Astrocyte of the cerebellum (primary cell): ENCODE data around the gene OSBPL10.

ENCODE experiments used
- DNase-seq: peaks from one replicate; pipeline ENCODE4 v3.0.0-alpha.2; 2011; ENCODE audit warnings: low read depth
- H3K4me3 ChIP-seq: 2 replicates; pipeline ENCODE4 v1.5.1; 2011; ENCODE audit warnings: mild to moderate bottlenecking, low read depth, low read length, moderate library complexity
- in situ Hi-C: cut with HindIII; loops from 2 replicates; pipeline ENCODE4 v1.10.0; 2017; ENCODE audit warnings: low sequenced_read_pairs
- TF ChIP-seq, protein P1 (sequence below): IDR thresholded peaks from 2 replicates; pipeline ENCODE4 v1.5.1; 2012; ENCODE audit warnings: low read length, low read depth, moderate library complexity, mild to moderate bottlenecking; ENCODE audit errors: missing control alignments

The OSBPL10 gene

DNA sequence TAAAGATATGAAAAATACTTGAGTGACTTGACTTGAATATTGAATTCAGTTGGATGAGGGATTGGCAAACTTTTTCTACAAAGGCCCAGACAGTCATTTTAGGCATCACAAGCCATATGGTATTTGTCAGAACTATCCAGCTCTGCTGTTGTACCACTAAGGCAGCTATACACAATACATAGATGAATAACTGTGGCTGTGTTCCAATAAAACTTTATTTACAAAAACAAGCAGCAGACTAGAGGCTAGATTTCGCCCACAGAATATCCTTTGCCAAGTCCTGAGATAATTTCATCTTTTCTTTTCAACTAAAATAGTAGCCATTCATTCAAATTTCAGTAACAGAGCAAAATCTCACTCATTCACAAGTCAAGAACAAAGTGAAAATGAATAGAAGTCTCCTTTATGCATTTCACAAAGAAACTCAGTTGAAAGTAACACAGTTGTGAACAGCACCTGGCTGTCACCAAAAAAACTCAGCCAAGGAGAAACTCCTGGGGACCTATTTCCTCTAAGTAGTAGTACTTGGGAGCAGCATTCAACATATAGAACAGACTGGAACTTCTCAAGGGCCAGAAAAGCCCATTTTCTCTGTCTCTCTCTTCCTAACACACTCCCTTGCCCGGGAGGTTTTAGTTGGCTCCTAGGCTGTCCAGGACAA lies 56.3 kb downstream of the OSBPL10 start:
- no peak for DNase-seq
- in situ Hi-C loops, result no loop called here
- TF ChIP-seq, protein P1, sequence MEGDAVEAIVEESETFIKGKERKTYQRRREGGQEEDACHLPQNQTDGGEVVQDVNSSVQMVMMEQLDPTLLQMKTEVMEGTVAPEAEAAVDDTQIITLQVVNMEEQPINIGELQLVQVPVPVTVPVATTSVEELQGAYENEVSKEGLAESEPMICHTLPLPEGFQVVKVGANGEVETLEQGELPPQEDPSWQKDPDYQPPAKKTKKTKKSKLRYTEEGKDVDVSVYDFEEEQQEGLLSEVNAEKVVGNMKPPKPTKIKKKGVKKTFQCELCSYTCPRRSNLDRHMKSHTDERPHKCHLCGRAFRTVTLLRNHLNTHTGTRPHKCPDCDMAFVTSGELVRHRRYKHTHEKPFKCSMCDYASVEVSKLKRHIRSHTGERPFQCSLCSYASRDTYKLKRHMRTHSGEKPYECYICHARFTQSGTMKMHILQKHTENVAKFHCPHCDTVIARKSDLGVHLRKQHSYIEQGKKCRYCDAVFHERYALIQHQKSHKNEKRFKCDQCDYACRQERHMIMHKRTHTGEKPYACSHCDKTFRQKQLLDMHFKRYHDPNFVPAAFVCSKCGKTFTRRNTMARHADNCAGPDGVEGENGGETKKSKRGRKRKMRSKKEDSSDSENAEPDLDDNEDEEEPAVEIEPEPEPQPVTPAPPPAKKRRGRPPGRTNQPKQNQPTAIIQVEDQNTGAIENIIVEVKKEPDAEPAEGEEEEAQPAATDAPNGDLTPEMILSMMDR, result no peak

DNA sequence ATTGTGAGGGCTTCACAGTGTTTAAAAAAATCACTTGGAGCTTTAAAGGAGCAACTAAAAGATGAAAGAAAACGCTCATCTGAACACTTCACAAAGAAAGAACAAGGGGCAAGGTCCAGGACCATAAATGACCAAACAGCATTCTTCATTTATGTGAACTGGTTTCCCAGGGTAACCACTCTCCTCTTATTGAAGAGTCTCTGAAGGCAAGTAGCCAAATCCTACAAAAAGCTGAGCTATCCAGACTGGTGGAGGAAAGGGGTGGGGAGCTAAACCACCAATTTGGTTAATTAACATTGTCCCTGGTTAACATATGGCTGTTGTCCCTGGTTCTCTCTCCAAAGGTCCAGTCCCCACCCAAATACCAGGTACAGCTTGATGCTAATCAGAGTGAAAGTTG lies 58.1 kb downstream of the OSBPL10 start:
- TF ChIP-seq, protein P1, result no peak
- no peak for DNase-seq
- in situ Hi-C loops, result no loop called here
- no peak overlapping the region for H3K4me3 ChIP-seq

More for the DNA sequence above, 56.3 kb downstream of the OSBPL10 start:
- no peak overlapping the region for H3K4me3 ChIP-seq

DNA sequence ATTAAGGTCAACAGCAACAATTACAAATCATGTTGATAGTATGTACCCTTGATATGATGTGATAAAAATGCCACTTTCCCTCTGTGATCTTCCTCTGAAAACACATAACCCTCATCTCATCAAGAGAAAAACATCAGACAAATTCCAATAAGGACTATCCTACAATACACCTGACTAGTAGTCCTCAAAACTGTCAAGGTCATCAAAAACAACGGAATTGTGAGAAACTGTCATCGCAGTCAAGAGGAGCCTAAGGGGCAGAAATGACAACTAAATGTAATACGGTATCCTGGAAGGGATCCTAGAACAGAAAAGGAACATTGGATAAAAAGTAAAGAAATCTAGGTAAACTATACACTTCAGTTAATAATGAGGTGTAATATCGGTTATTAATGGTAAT lies 59.2 kb downstream of the OSBPL10 start:
- DNase-seq, result no peak
- H3K4me3 ChIP-seq, result no peak overlapping the region
- TF ChIP-seq, protein P1, result no peak
- in situ Hi-C loops, result no loop called here

DNA sequence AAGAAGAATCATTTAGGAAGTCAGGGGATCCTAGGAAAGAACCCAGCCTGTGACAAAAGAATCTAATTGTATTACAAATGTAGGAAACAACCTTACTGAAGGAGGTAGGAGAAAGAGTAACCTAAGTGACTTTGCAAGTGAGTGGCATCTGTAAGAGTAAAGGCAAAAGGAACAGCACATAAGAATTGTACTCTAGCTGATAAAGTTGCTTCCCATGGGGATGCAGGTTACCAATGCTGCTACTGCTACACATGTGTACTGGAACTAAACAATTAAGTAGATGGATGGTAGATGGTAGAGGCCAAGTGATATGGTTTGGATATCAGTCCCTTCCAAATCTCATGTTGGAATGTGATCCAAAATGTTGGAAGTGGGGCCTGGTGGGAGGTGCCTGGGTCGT lies 60.8 kb downstream of the OSBPL10 start:
- in situ Hi-C loops, result no loop called here
- TF ChIP-seq, protein P1, result no peak
- no peak for DNase-seq
- H3K4me3 ChIP-seq, result no peak overlapping the region

DNA sequence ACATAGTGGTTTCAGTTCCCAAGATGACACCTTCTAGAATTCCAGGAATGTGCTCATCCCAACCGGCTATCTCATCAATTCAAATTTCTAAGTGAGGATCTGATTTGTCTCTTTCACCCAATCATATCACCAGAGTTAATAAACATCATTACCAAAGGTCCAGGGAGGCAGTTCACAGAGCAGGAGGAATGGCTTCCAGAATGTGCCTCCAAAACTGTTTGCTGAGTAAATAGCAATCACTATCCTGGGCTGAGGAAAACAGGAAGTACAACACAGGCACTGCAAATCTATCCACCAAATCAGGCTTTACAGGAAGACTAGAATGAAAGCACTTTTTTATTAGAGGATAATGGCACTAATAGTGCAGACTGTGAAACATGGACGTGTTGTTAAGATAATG lies 61.5 kb downstream of the OSBPL10 start:
- no peak overlapping the region for H3K4me3 ChIP-seq
- TF ChIP-seq, protein P1, result no peak
- in situ Hi-C loops, result no loop called here
- DNase-seq, result no peak

DNA sequence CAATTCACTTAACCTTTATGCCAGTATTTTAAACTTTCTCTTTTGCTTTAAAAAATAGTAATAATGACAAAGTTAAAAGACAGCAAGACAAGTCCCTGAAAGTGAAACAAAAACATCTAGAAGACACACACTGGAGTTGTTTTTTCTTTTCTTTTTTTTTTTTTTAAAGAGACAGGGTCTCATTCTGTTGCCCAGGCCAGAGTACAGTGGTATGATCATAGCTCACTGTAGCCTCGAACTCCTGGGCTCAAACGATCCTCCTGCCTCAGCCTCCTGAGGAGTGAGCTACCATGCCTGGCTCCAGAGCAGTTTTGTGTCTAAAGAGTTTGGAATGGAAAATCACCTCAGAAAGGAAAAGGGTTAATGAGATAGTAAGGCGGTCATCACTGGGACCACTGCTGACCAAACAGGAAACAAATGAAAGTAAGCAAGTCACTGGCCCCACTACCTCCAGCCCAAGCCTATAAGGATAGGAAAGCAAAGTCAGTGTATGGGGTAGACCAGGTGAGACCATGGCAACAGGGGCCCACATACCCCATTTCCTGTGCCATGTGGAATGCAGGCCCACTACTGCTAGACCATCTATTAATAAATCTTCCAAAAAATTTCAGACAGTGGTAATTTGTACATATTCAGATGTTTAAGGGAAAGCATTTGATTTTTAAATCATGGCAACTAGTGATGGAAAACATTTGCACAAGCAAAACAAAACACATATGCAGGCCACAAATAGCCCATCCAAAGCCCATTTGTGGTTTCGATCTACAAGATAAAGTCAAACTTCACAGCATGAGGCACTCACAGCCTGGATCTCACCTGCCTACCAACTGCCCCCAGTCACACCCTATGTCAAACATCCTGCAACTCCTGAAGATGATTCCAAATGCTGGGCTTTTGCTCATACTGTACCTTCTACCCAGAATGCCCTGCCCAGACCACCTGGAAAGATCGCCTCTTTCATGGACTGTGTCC lies 62.6 kb downstream of the OSBPL10 start:
- TF ChIP-seq, protein P1, result no peak
- in situ Hi-C loops, result no loop called here
- no peak overlapping the region for H3K4me3 ChIP-seq
- no peak for DNase-seq
